Measurements from ENCODE around the gene KRTDAP. TPM values are rescaled to one million over a fixed set of nuclear protein-coding genes. Genes with fewer than 3 reads are reported as not detected.

KRTDAP gene
- total and polyA plus RNA-seq, 10 of the 15 experiments (the other 5 are each of a cell fraction or from before 2014, with no cell fraction given) = 0.23 TPM; not detected in 9

DNA sequence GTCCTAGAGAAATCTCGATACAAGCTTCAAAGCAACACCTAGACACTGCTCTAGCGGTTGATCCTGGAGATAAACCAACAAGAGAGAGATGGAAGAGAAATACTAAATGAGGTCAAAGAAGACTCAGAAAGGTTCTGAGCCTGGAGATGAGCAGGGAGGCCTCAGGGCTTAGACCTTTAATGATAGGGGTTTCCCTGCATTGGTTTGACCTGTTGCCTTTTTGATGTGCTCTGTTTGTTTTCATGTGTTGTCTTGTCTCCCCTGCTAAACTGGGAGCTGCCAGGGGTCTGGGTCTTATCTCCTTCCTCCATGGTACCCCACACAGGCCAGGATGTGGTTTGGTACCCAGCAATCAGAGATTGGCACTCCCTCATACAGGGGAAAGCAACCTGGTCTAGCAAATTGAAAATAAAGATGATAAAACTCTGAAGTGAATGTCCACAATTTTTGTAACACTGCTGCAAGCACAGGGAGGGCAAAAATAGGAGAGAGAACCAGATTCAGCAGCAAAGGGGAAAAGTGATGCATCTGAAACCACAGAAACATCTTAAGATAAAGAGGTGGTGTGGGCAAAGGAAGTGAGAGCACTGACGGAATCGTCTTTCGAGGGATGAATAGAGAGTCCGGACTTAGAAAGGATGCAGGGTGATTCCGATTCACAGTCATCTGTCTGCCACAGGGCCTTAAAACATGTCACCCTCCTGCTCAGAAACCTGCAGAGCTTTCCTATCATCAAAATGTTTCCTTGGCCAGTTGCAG, 38.7 kb downstream of the KRTDAP start (continued):
- TF ChIP-seq, protein P1, sequence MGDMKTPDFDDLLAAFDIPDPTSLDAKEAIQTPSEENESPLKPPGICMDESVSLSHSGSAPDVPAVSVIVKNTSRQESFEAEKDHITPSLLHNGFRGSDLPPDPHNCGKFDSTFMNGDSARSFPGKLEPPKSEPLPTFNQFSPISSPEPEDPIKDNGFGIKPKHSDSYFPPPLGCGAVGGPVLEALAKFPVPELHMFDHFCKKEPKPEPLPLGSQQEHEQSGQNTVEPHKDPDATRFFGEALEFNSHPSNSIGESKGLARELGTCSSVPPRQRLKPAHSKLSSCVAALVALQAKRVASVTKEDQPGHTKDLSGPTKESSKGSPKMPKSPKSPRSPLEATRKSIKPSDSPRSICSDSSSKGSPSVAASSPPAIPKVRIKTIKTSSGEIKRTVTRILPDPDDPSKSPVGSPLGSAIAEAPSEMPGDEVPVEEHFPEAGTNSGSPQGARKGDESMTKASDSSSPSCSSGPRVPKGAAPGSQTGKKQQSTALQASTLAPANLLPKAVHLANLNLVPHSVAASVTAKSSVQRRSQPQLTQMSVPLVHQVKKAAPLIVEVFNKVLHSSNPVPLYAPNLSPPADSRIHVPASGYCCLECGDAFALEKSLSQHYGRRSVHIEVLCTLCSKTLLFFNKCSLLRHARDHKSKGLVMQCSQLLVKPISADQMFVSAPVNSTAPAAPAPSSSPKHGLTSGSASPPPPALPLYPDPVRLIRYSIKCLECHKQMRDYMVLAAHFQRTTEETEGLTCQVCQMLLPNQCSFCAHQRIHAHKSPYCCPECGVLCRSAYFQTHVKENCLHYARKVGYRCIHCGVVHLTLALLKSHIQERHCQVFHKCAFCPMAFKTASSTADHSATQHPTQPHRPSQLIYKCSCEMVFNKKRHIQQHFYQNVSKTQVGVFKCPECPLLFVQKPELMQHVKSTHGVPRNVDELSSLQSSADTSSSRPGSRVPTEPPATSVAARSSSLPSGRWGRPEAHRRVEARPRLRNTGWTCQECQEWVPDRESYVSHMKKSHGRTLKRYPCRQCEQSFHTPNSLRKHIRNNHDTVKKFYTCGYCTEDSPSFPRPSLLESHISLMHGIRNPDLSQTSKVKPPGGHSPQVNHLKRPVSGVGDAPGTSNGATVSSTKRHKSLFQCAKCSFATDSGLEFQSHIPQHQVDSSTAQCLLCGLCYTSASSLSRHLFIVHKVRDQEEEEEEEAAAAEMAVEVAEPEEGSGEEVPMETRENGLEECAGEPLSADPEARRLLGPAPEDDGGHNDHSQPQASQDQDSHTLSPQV (IDR thresholded peaks at IDR 0.05) = no peak
- TF ChIP-seq RAD21 (IDR thresholded peaks at IDR 0.05; ENCODE audit: insufficient read depth, low read depth, low read length) (peak; percentile 3; the same call in 1 of the 2 replicates), RUNX3 (IDR thresholded peaks at IDR 0.05; ENCODE audit: low read length) (peak; percentile 97), TBL1XR1 (IDR thresholded peaks at IDR 0.05; ENCODE audit: low read depth, low read length) (no peak; the same call in 1 of the 2 replicates), FOXM1 (IDR thresholded peaks at IDR 0.05; ENCODE audit: low read depth, low read length) (0 out of 2 replicates have a peak, but pooled peaks have one; percentile 58), DPF2 (IDR thresholded peaks at IDR 0.05) (peak; percentile 78; the same call in 1 of the 2 replicates), EED (IDR thresholded peaks at IDR 0.05; ENCODE audit: low read depth) (peak; percentile 91), ETV6 (conservative IDR thresholded peaks at IDR 0.05 in 1 of 2, IDR thresholded peaks at IDR 0.05 in 1 of 2; ENCODE audit: borderline replicate concordance in 1 of 2, low read depth in 1 of 2) (peak in 1 of 2 experiments; percentile 97; a peak in 2 of 4 replicates), SMARCA5 (IDR thresholded peaks at IDR 0.05) (peak; percentile 66)
- TF ChIP-seq, protein P2, sequence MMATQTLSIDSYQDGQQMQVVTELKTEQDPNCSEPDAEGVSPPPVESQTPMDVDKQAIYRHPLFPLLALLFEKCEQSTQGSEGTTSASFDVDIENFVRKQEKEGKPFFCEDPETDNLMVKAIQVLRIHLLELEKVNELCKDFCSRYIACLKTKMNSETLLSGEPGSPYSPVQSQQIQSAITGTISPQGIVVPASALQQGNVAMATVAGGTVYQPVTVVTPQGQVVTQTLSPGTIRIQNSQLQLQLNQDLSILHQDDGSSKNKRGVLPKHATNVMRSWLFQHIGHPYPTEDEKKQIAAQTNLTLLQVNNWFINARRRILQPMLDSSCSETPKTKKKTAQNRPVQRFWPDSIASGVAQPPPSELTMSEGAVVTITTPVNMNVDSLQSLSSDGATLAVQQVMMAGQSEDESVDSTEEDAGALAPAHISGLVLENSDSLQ (IDR thresholded peaks at IDR 0.05) = 0 out of 2 replicates have a peak, but pooled peaks have one; percentile 4
- TF ChIP-seq, protein P3, sequence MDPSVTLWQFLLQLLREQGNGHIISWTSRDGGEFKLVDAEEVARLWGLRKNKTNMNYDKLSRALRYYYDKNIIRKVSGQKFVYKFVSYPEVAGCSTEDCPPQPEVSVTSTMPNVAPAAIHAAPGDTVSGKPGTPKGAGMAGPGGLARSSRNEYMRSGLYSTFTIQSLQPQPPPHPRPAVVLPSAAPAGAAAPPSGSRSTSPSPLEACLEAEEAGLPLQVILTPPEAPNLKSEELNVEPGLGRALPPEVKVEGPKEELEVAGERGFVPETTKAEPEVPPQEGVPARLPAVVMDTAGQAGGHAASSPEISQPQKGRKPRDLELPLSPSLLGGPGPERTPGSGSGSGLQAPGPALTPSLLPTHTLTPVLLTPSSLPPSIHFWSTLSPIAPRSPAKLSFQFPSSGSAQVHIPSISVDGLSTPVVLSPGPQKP (IDR thresholded peaks at IDR 0.05; ENCODE audit: low read depth, low read length) = no peak
- TF ChIP-seq, protein P4, sequence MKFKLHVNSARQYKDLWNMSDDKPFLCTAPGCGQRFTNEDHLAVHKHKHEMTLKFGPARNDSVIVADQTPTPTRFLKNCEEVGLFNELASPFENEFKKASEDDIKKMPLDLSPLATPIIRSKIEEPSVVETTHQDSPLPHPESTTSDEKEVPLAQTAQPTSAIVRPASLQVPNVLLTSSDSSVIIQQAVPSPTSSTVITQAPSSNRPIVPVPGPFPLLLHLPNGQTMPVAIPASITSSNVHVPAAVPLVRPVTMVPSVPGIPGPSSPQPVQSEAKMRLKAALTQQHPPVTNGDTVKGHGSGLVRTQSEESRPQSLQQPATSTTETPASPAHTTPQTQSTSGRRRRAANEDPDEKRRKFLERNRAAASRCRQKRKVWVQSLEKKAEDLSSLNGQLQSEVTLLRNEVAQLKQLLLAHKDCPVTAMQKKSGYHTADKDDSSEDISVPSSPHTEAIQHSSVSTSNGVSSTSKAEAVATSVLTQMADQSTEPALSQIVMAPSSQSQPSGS (IDR thresholded peaks at IDR 0.05; ENCODE audit: low read length) = peak; percentile 63; the same call in 1 of the 2 replicates
- TF ChIP-seq, protein P5, sequence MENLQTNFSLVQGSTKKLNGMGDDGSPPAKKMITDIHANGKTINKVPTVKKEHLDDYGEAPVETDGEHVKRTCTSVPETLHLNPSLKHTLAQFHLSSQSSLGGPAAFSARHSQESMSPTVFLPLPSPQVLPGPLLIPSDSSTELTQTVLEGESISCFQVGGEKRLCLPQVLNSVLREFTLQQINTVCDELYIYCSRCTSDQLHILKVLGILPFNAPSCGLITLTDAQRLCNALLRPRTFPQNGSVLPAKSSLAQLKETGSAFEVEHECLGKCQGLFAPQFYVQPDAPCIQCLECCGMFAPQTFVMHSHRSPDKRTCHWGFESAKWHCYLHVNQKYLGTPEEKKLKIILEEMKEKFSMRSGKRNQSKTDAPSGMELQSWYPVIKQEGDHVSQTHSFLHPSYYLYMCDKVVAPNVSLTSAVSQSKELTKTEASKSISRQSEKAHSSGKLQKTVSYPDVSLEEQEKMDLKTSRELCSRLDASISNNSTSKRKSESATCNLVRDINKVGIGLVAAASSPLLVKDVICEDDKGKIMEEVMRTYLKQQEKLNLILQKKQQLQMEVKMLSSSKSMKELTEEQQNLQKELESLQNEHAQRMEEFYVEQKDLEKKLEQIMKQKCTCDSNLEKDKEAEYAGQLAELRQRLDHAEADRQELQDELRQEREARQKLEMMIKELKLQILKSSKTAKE (IDR thresholded peaks at IDR 0.05; ENCODE audit: low read depth, poor library complexity, severe bottlenecking) = peak; percentile 86
- TF ChIP-seq, protein P6, sequence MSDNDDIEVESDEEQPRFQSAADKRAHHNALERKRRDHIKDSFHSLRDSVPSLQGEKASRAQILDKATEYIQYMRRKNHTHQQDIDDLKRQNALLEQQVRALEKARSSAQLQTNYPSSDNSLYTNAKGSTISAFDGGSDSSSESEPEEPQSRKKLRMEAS (IDR thresholded peaks at IDR 0.05; ENCODE audit: low read depth, low read length) = no peak

Measured in GM12878 (cell line).